GM12874 (cell line): ENCODE results near the gene TMC8.

Source experiments
- TF ChIP-seq, protein P1 (sequence below): IDR thresholded peaks from 2 replicates; pipeline ENCODE4 v1.5.1; 2011; ENCODE audit warnings: low read depth, mild to moderate bottlenecking, control low read depth, low read length, moderate library complexity; ENCODE audit not compliant: insufficient read depth

TMC8 gene

DNA sequence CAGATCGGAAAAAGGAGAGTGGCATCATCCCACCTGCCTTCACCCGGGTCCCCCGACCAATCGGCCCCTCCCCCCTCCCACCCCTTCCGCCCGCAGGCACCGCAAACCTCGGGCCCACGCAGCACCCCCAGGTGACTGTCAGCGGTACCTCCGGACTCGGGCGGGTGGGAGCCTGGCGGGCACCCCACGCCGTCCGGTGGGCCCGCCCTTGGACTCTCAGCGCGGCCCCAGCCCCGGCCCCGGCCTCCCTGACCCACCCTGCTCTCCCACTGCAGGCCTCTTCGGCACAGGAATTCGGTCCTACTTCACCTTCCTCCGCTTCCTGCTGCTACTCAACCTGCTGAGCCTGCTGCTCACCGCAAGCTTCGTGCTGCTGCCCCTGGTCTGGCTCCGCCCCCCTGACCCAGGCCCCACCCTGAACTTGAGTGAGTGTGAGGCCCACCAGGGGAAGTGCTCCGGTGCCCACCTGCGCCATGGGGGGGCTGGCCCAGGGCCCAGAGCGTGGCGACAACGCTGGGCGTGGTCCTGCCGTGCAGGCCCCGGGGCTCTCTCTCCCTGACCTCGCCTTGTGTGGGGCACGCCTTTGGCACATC, 1.6 kb downstream of the TMC8 start:
- TF ChIP-seq, protein P1, sequence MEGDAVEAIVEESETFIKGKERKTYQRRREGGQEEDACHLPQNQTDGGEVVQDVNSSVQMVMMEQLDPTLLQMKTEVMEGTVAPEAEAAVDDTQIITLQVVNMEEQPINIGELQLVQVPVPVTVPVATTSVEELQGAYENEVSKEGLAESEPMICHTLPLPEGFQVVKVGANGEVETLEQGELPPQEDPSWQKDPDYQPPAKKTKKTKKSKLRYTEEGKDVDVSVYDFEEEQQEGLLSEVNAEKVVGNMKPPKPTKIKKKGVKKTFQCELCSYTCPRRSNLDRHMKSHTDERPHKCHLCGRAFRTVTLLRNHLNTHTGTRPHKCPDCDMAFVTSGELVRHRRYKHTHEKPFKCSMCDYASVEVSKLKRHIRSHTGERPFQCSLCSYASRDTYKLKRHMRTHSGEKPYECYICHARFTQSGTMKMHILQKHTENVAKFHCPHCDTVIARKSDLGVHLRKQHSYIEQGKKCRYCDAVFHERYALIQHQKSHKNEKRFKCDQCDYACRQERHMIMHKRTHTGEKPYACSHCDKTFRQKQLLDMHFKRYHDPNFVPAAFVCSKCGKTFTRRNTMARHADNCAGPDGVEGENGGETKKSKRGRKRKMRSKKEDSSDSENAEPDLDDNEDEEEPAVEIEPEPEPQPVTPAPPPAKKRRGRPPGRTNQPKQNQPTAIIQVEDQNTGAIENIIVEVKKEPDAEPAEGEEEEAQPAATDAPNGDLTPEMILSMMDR = no peak

- TF ChIP-seq, protein P1 = no peak
Observed at GRCh38 chr17:78132767-78133178, 2.2 kb downstream of the TMC8 start.

- TF ChIP-seq, protein P1 = no peak
Observed at GRCh38 chr17:78133179-78133951, 2.8 kb downstream of the TMC8 start.

- TF ChIP-seq, protein P1 = peak; percentile 81
Observed at GRCh38 chr17:78133971-78134898, 3.7 kb downstream of the TMC8 start.

DNA sequence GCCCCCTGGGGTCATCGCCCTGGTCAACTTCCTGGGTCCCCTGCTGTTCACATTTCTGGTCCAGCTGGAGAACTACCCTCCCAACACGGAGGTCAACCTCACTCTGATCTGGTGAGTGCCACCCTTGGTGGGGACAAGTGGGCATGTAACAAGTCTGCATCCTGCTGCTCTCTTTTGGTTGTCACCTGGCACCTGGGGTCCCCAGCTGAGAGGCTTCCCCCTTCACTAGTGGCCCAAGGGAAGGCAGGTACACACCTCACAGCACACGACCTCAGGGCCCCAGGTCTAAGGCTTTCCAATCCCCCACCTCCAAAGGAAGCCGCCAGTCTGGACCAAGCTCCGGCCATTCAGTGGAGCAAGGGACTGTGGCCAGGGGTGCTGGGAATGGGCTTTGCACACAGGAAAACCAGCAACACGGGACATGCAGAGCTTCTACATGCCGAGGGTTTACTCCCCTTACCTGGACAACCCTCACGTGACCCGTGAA, 4.4 kb downstream of the TMC8 start:
- TF ChIP-seq, protein P1 = no peak

- TF ChIP-seq, protein P1 = no peak
Observed at GRCh38 chr17:78135858-78136500, 5.4 kb downstream of the TMC8 start.
